ENCODE data around the gene PDE11A. TPM values are rescaled to one million over a fixed set of nuclear protein-coding genes. Genes with fewer than 3 reads are reported as not detected.

The PDE11A gene
- total RNA-seq, 1 experiment from 2014 or later = not detected

DNA sequence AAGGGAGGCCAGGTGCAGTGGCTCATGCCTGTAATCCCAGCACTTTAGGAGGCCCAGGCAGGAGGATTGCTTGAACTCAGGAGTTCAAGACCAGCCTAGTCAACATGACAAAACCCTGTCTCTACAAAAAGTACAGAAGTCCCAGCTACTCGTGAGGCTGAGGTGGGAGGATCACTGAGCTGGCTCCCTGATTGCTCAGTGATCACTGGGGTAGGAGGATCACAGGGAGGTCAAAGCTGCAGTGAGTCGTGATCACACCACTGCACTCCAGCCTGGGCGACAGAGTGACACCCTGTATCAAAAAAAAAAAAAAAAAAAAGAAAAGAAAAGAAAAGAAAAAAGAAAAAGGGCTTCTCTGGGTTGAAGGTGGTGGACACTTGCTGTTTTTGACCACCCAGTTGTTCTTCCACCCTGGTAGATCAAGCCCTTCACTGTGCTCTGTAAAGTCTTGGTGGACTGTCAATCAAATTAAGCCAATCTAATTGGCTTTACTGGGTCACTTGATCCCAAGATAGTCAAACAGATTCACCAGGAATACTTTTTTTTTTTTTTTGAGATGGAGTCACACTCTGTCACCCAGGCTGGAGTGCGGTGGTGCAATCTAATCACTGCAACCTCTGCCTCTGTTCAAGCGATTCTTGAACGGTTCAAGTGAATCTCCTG, 488.4 kb downstream of the PDE11A start:
- CTCF ChIA-PET = interaction anchor here (0.7 to 1.3 kb wide), 2 partner anchors 15 to 94 kb away, joined by 3 read pairs; no protein-coding TSS in a partner anchor
- intact Hi-C loops (cut with micrococcal nuclease) = no loop called here
- H3K4me3 Mint-ChIP-seq (ENCODE audit: unreplicated experiment) = no peak overlapping the region
- H3K4me1 Mint-ChIP-seq (ENCODE audit: insufficient read depth, unreplicated experiment) = no peaks in the 10 kb centered on the region
- DNase-seq (ENCODE audit: unreplicated experiment) = no peak
- POLR2A ChIA-PET = no interaction called here
- H3K9me3 Mint-ChIP-seq (ENCODE audit: unreplicated experiment) = no peaks in the 10 kb centered on the region
- no TSS peak for BruUV-seq (replicated peaks)
- H3K27me3 Mint-ChIP-seq (ENCODE audit: insufficient read depth, unreplicated experiment) = no peaks in the 10 kb centered on the region
- H3K27ac Mint-ChIP-seq (ENCODE audit: low read depth, unreplicated experiment) = no peak overlapping the region
- no peaks in the 10 kb centered on the region for H3K36me3 Mint-ChIP-seq (ENCODE audit: insufficient read depth, unreplicated experiment)
- TF ChIP-seq, protein P1, sequence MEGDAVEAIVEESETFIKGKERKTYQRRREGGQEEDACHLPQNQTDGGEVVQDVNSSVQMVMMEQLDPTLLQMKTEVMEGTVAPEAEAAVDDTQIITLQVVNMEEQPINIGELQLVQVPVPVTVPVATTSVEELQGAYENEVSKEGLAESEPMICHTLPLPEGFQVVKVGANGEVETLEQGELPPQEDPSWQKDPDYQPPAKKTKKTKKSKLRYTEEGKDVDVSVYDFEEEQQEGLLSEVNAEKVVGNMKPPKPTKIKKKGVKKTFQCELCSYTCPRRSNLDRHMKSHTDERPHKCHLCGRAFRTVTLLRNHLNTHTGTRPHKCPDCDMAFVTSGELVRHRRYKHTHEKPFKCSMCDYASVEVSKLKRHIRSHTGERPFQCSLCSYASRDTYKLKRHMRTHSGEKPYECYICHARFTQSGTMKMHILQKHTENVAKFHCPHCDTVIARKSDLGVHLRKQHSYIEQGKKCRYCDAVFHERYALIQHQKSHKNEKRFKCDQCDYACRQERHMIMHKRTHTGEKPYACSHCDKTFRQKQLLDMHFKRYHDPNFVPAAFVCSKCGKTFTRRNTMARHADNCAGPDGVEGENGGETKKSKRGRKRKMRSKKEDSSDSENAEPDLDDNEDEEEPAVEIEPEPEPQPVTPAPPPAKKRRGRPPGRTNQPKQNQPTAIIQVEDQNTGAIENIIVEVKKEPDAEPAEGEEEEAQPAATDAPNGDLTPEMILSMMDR (IDR thresholded peaks at IDR 0.05; ENCODE audit: unreplicated experiment) = no peak

DNA sequence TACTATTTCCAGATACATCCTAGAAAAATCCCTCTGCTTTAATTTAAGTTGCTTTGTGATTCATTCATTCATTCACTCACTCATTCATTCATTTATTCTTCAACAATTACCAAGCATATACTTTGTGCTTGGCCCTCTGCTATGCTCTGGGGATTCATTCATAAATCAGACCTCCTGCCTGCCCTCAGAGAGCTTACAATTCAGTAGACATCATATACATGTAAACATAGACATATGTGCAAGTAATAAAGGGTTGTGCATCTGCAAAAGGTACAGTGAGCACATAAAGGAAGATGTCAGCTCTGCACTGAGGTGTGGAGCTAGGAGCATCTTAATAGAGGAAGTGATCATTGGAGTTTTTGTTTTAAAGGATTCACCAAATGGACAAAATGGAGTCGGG, 490.6 kb downstream of the PDE11A start:
- POLR2A ChIA-PET = no interaction called here
- intact Hi-C loops (cut with micrococcal nuclease) = no loop called here
- H3K27ac Mint-ChIP-seq (ENCODE audit: low read depth, unreplicated experiment) = no peak overlapping the region
- H3K4me3 Mint-ChIP-seq (ENCODE audit: unreplicated experiment) = no peak overlapping the region
- no peaks in the 10 kb centered on the region for H3K27me3 Mint-ChIP-seq (ENCODE audit: insufficient read depth, unreplicated experiment)
- H3K36me3 Mint-ChIP-seq (ENCODE audit: insufficient read depth, unreplicated experiment) = no peaks in the 10 kb centered on the region
- TF ChIP-seq, protein P1 (IDR thresholded peaks at IDR 0.05; ENCODE audit: unreplicated experiment) = no peak
- DNase-seq (ENCODE audit: unreplicated experiment) = no peak
- no peaks in the 10 kb centered on the region for H3K9me3 Mint-ChIP-seq (ENCODE audit: unreplicated experiment)
- no peaks in the 10 kb centered on the region for H3K4me1 Mint-ChIP-seq (ENCODE audit: insufficient read depth, unreplicated experiment)
- no TSS peak for BruUV-seq (replicated peaks)
- CTCF ChIA-PET = no interaction called here

DNA sequence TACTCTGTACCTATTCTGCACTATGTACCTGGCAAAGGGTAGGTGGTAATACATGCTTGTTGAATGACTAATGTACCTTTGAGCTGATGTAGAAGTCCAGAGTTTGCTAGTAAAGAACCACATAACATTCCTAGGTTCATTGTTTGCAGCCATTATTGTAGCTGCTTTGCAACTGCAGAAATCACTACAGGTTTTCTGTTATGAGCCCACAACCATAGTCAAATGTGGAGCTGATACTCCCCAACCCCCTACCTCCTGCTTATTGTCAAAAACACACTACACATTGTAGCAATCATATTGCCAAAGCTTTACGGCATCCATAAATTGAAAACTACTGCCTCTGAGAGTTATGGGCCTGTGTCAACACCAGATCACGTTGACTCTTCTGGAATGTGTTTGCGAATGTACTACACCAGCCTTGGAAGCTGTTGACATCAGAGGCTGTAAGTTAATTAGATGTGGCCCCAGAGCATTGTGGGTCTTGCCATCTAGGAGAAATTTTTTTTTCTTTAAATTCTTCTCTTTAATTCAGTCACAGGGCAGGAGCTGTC, 493.0 kb downstream of the PDE11A start:
- Mint-ChIP-seq H3K4me3 (ENCODE audit: unreplicated experiment) (no peak overlapping the region), H3K36me3 (ENCODE audit: insufficient read depth, unreplicated experiment) (no peaks in the 10 kb centered on the region), H3K9me3 (ENCODE audit: unreplicated experiment) (no peaks in the 10 kb centered on the region), H3K4me1 (ENCODE audit: insufficient read depth, unreplicated experiment) (no peaks in the 10 kb centered on the region), H3K27me3 (ENCODE audit: insufficient read depth, unreplicated experiment) (no peaks in the 10 kb centered on the region), H3K27ac (ENCODE audit: low read depth, unreplicated experiment) (no peak overlapping the region)
- TF ChIP-seq, protein P1 (IDR thresholded peaks at IDR 0.05; ENCODE audit: unreplicated experiment) = no peak
- intact Hi-C loops (cut with micrococcal nuclease) = no loop called here
- BruUV-seq (replicated peaks) = no TSS peak
- CTCF ChIA-PET = interaction anchor here (2.7 kb wide), 1 partner anchor 25 kb away, joined by 9 read pairs; no protein-coding TSS in a partner anchor
- POLR2A ChIA-PET = no interaction called here
- DNase-seq (ENCODE audit: unreplicated experiment) = no peak

DNA sequence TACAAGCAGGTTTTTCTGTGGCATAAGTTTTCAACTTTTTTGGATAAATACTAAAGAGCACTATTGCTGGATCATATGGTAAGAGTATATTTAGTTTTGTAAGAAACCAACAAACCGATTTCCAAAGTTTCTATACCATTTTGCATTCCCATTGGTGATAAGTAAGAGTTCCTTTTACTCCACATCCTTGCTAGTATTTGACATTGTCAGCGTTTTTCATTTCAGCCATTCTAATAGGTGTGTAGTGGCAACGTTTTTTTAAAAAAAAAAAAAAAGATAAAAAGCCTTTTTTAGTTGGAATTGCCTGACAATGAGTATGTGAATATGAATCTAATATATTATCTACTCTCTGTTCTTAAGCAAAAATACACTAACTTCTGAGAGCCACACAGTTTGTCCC, 494.1 kb downstream of the PDE11A start:
- no peaks in the 10 kb centered on the region for H3K4me1 Mint-ChIP-seq (ENCODE audit: insufficient read depth, unreplicated experiment)
- intact Hi-C loops (cut with micrococcal nuclease) = no loop called here
- DNase-seq (ENCODE audit: unreplicated experiment) = no peak
- H3K4me3 Mint-ChIP-seq (ENCODE audit: unreplicated experiment) = no peak overlapping the region
- ChIA-PET POLR2A (interaction anchor here (0.5 kb wide), 1 partner anchor 19 kb away, joined by 3 read pairs; no protein-coding TSS in a partner anchor), CTCF (interaction anchor here (1.0 kb wide), 1 partner anchor 9 kb away, joined by 3 read pairs; no protein-coding TSS in a partner anchor)
- no peak overlapping the region for H3K27ac Mint-ChIP-seq (ENCODE audit: low read depth, unreplicated experiment)
- TF ChIP-seq, protein P1 (IDR thresholded peaks at IDR 0.05; ENCODE audit: unreplicated experiment) = no peak
- BruUV-seq (replicated peaks) = no TSS peak
- no peaks in the 10 kb centered on the region for H3K36me3 Mint-ChIP-seq (ENCODE audit: insufficient read depth, unreplicated experiment)
- H3K9me3 Mint-ChIP-seq (ENCODE audit: unreplicated experiment) = no peaks in the 10 kb centered on the region
- no peaks in the 10 kb centered on the region for H3K27me3 Mint-ChIP-seq (ENCODE audit: insufficient read depth, unreplicated experiment)

All from MCF 10A (cell line).